Body of pancreas (tissue), 4 donors: ENCODE data around the gene A4GNT.

Experiments used
- CTCF ChIP-seq, 7 experiments: fragments of 450-650 bp in 4 of 7; fragments of 200-600 bp in 3 of 7; sonication (generic) in 3 of 7; IDR thresholded peaks; one replicate each; pipeline ENCODE4 v1.5.1; 2016 to 2019; ENCODE audit warnings: antibody characterized with exemption in 7 of 7
- POLR2A ChIP-seq, 3 donors: fragments of 450-650 bp; IDR thresholded peaks; one replicate each; pipeline ENCODE4 v1.6.1; 2016; ENCODE audit warnings: antibody characterized with exemption in 3 of 3, mild to moderate bottlenecking in 2 of 3

- TF ChIP-seq CTCF (IDR thresholded peaks at IDR 0.05): peak in 1 of 7 experiments; percentile 9
- TF ChIP-seq POLR2A (IDR thresholded peaks at IDR 0.05): no peak
These were observed 18.9 kb downstream of the A4GNT start for GRCh38 chr3:138113326-138113725.
